ENCODE data around the gene DNLZ. TPM values are rescaled to one million over a fixed set of nuclear protein-coding genes. Genes with fewer than 3 reads are reported as not detected.

Gene DNLZ
- total and polyA plus RNA-seq, 3 experiments from 2014 or later = 40.6 to 65.6 (median 43.0) TPM

- Histone ChIP-seq H3K9me3 (ENCODE audit: low read length) (no peaks in the 10 kb centered on the region), H3K4me3 (ENCODE audit: low read length) (no peak overlapping the region), H3K27ac (ENCODE audit: low read depth, low read length) (no peak overlapping the region), H3K27me3 (ENCODE audit: insufficient read depth, low read length, poor library complexity, severe bottlenecking) (no peaks in the 10 kb centered on the region), H3K36me3 (ENCODE audit: insufficient read depth, low read length) (no peaks in the 10 kb centered on the region), H3K4me1 (ENCODE audit: insufficient read depth, low read length) (peaks cover 12% of the 10 kb centered on the region)
- no peaks in the 10 kb centered on the region for H3K36me3 Mint-ChIP-seq
- DNase-seq = no peak
- peaks cover 0 to 4% (median 3%) of the 10 kb centered on the region in 3 donors for H3K4me1 Mint-ChIP-seq
- no peaks in the 10 kb centered on the region for H3K27me3 Mint-ChIP-seq
- ChIA-PET CTCF (no interaction called here), POLR2A (interaction anchor here (0.7 kb wide), 1 partner anchor 33 kb away, joined by 3 read pairs; no protein-coding TSS in a partner anchor)
- H3K9me3 Mint-ChIP-seq = no peaks in the 10 kb centered on the region
- H3K4me3 Mint-ChIP-seq = no peak overlapping the region
- H3K27ac Mint-ChIP-seq = no peak overlapping the region
Measured at GRCh38 chr9:136329636-136330405, 33.7 kb downstream of the DNLZ start.

GRCh38 chr9:136329211-136329627, 34.3 kb downstream of the DNLZ start:
- ChIA-PET CTCF (no interaction called here), POLR2A (interaction anchor here (0.7 kb wide), 1 partner anchor 34 kb away, joined by 3 read pairs; no protein-coding TSS in a partner anchor)
- Histone ChIP-seq H3K4me3 (ENCODE audit: low read length) (no peak overlapping the region), H3K36me3 (ENCODE audit: insufficient read depth, low read length) (no peaks in the 10 kb centered on the region), H3K27ac (ENCODE audit: low read depth, low read length) (no peak overlapping the region), H3K4me1 (ENCODE audit: insufficient read depth, low read length) (peaks cover 12% of the 10 kb centered on the region), H3K27me3 (ENCODE audit: insufficient read depth, low read length, poor library complexity, severe bottlenecking) (no peaks in the 10 kb centered on the region), H3K9me3 (ENCODE audit: low read length) (no peaks in the 10 kb centered on the region)
- DNase-seq = no peak
- Mint-ChIP-seq H3K4me1 (peaks cover 0 to 4% (median 3%) of the 10 kb centered on the region in 3 donors), H3K9me3 (no peaks in the 10 kb centered on the region), H3K4me3 (peak overlapping the region in 2 of 7 donors; percentile 27 to 63), H3K27me3 (no peaks in the 10 kb centered on the region), H3K27ac (no peak overlapping the region), H3K36me3 (no peaks in the 10 kb centered on the region)

GRCh38 chr9:136328622-136329041, 34.9 kb downstream of the DNLZ start:
- ChIA-PET CTCF (no interaction called here), POLR2A (no interaction called here)
- H3K27ac ChIP-seq (ENCODE audit: low read depth, low read length) = no peak overlapping the region
- H3K9me3 ChIP-seq (ENCODE audit: low read length) = no peaks in the 10 kb centered on the region
- H3K4me1 Mint-ChIP-seq = peaks cover 0 to 4% (median 3%) of the 10 kb centered on the region in 3 donors
- no peaks in the 10 kb centered on the region for H3K36me3 Mint-ChIP-seq
- DNase-seq = no peak
- H3K36me3 ChIP-seq (ENCODE audit: insufficient read depth, low read length) = no peaks in the 10 kb centered on the region
- H3K4me3 ChIP-seq (ENCODE audit: low read length) = no peak overlapping the region
- no peaks in the 10 kb centered on the region for H3K9me3 Mint-ChIP-seq
- H3K27me3 ChIP-seq (ENCODE audit: insufficient read depth, low read length, poor library complexity, severe bottlenecking) = no peaks in the 10 kb centered on the region
- H3K4me3 Mint-ChIP-seq = peak overlapping the region in 6 of 7 donors; percentile 34 to 78 (median 62)
- H3K27me3 Mint-ChIP-seq = no peaks in the 10 kb centered on the region
- peak overlapping the region in 1 of 8 donors; percentile 12 for H3K27ac Mint-ChIP-seq
- H3K4me1 ChIP-seq (ENCODE audit: insufficient read depth, low read length) = peaks cover 12% of the 10 kb centered on the region

GRCh38 chr9:136328011-136328621, 35.4 kb downstream of the DNLZ start:
- H3K36me3 Mint-ChIP-seq = no peaks in the 10 kb centered on the region
- no peak overlapping the region for H3K27ac Mint-ChIP-seq
- H3K9me3 Mint-ChIP-seq = no peaks in the 10 kb centered on the region
- peak overlapping the region in 3 of 7 donors; percentile 54 to 78 (median 76) for H3K4me3 Mint-ChIP-seq
- H3K4me1 Mint-ChIP-seq = peaks cover 0 to 4% (median 3%) of the 10 kb centered on the region in 3 donors
- ChIA-PET CTCF (no interaction called here), POLR2A (no interaction called here)
- H3K27me3 ChIP-seq (ENCODE audit: insufficient read depth, low read length, poor library complexity, severe bottlenecking) = no peaks in the 10 kb centered on the region
- H3K4me1 ChIP-seq (ENCODE audit: insufficient read depth, low read length) = peaks cover 12% of the 10 kb centered on the region
- no peak overlapping the region for H3K27ac ChIP-seq (ENCODE audit: low read depth, low read length)
- no peaks in the 10 kb centered on the region for H3K9me3 ChIP-seq (ENCODE audit: low read length)
- peak overlapping the region; percentile 32 for H3K4me3 ChIP-seq (ENCODE audit: low read length)
- no peaks in the 10 kb centered on the region for H3K27me3 Mint-ChIP-seq
- no peak for DNase-seq
- no peaks in the 10 kb centered on the region for H3K36me3 ChIP-seq (ENCODE audit: insufficient read depth, low read length)

- Mint-ChIP-seq H3K4me1 (peaks cover 0 to 4% (median 3%) of the 10 kb centered on the region in 3 donors), H3K9me3 (no peaks in the 10 kb centered on the region), H3K36me3 (no peaks in the 10 kb centered on the region), H3K27me3 (no peaks in the 10 kb centered on the region), H3K4me3 (peak within 1 kb of the TSS in 6 of 7 donors; percentile 29 to 85 (median 64)), H3K27ac (no peak within 1 kb of the TSS)
- H3K27me3 ChIP-seq (ENCODE audit: insufficient read depth, low read length, poor library complexity, severe bottlenecking) = no peaks in the 10 kb centered on the region
- H3K9me3 ChIP-seq (ENCODE audit: low read length) = no peaks in the 10 kb centered on the region
- DNase-seq = peak in 2 of 5 donors; percentile 32
- H3K4me1 ChIP-seq (ENCODE audit: insufficient read depth, low read length) = peaks cover 12% of the 10 kb centered on the region
- H3K36me3 ChIP-seq (ENCODE audit: insufficient read depth, low read length) = no peaks in the 10 kb centered on the region
- peak within 1 kb of the TSS; percentile 32 for H3K4me3 ChIP-seq (ENCODE audit: low read length)
- CTCF ChIA-PET = no interaction called here
- POLR2A ChIA-PET = no interaction called here
- H3K27ac ChIP-seq (ENCODE audit: low read depth, low read length) = no peak within 1 kb of the TSS
Measured at GRCh38 chr9:136327304-136327974, 36.1 kb downstream of the DNLZ start, which contains the start of gene GPSM1. Gene GPSM1 (plus strand): TSS chr9:136327539. CDS start chr9:136327696, 157 bp downstream.

- Histone ChIP-seq H3K4me3 (ENCODE audit: low read length) (no peak overlapping the region), H3K4me1 (ENCODE audit: insufficient read depth, low read length) (peaks cover 12% of the 10 kb centered on the region), H3K27ac (ENCODE audit: low read depth, low read length) (no peak overlapping the region), H3K27me3 (ENCODE audit: insufficient read depth, low read length, poor library complexity, severe bottlenecking) (no peaks in the 10 kb centered on the region), H3K9me3 (ENCODE audit: low read length) (no peaks in the 10 kb centered on the region), H3K36me3 (ENCODE audit: insufficient read depth, low read length) (no peaks in the 10 kb centered on the region)
- POLR2A ChIA-PET = no interaction called here
- CTCF ChIA-PET = no interaction called here
- Mint-ChIP-seq H3K36me3 (no peaks in the 10 kb centered on the region), H3K27ac (no peak overlapping the region), H3K9me3 (no peaks in the 10 kb centered on the region), H3K4me1 (peaks cover 0 to 4% (median 3%) of the 10 kb centered on the region in 3 donors), H3K4me3 (peak overlapping the region in 6 of 7 donors; percentile 29 to 85 (median 64)), H3K27me3 (no peaks in the 10 kb centered on the region)
- DNase-seq = no peak
Measured at GRCh38 chr9:136326761-136327303, 36.7 kb downstream of the DNLZ start.

- Histone ChIP-seq H3K9me3 (ENCODE audit: low read length) (no peaks in the 10 kb centered on the region), H3K27me3 (ENCODE audit: insufficient read depth, low read length, poor library complexity, severe bottlenecking) (no peaks in the 10 kb centered on the region), H3K4me1 (ENCODE audit: insufficient read depth, low read length) (peaks cover 12% of the 10 kb centered on the region), H3K36me3 (ENCODE audit: insufficient read depth, low read length) (no peaks in the 10 kb centered on the region), H3K27ac (ENCODE audit: low read depth, low read length) (no peak overlapping the region), H3K4me3 (ENCODE audit: low read length) (no peak overlapping the region)
- Mint-ChIP-seq H3K27ac (no peak overlapping the region), H3K4me1 (peaks cover 0 to 4% (median 3%) of the 10 kb centered on the region in 3 donors), H3K4me3 (peak overlapping the region in 3 of 7 donors; percentile 19 to 85 (median 64)), H3K27me3 (no peaks in the 10 kb centered on the region), H3K36me3 (no peaks in the 10 kb centered on the region), H3K9me3 (no peaks in the 10 kb centered on the region)
- no peak for DNase-seq
- ChIA-PET POLR2A (no interaction called here), CTCF (no interaction called here)
Measured at GRCh38 chr9:136326061-136326760, 37.3 kb downstream of the DNLZ start.
